IMR-90 (cell line): ENCODE data around the gene PPP6R3. TPM values are rescaled to one million over a fixed set of nuclear protein-coding genes. Genes with fewer than 3 reads are reported as not detected.
"Not testable (repeated sequence)": the region's sequence is repeated elsewhere in the genome, so short reads cannot be mapped to it uniquely, and the experiment has no call there.

Experiments used
- ATAC-seq: fragments of 200-7000 bp; cut with Tn5 transposase; 2 replicates; pipeline ENCODE4 v1.9.1; 2020; ENCODE audit warnings: low read depth, mild to moderate bottlenecking, moderate library complexity
- BruUV-seq: library from RNA; stranded (reverse); fragments of 400-500 nt; replicated peaks from 2 replicates; lab custom pipeline; 2021; lab: Mats Ljungman, UMichigan
- CTCF ChIA-PET: fragments of 300-600 bp; formaldehyde crosslinking; extraction: SDS; loops from one replicate; lab custom pipeline; 2021; ENCODE audit warnings: antibody characterized with exemption; lab: Yijun Ruan, JAX
- POLR2A ChIA-PET: fragments of 300-600 bp; sonication (Branson Sonifier 250); formaldehyde crosslinking; loops from one replicate; lab custom pipeline; 2022; ENCODE audit warnings: antibody characterized with exemption; ENCODE audit not compliant: unreplicated experiment; lab: Charles Lee
- DNase-seq: peaks from one replicate; pipeline ENCODE4 v3.0.0; 2013
- H2AFZ ChIP-seq: replicated peaks from 2 replicates; pipeline ENCODE3; 2013; ENCODE audit warnings: low read length, mild to moderate bottlenecking; ENCODE audit not compliant: poor library complexity
- H2AK5ac ChIP-seq: 2 replicates; pipeline ENCODE4 v1.6.1; 2013; ENCODE audit warnings: low read depth, low read length, inconsistent platforms
- H2AK9ac ChIP-seq: replicated peaks from 2 replicates; pipeline ENCODE3; 2013; ENCODE audit warnings: mild to moderate bottlenecking, low read depth, low read length, moderate library complexity; ENCODE audit not compliant: poor library complexity
- H2BK120ac ChIP-seq: 2 replicates; pipeline ENCODE4 v1.6.1; 2013; ENCODE audit warnings: low read depth, low read length, inconsistent platforms
- H2BK15ac ChIP-seq: 3 replicates; pipeline ENCODE4 v1.6.1; 2013; ENCODE audit warnings: low read depth, low read length, inconsistent platforms
- H2BK20ac ChIP-seq: 2 replicates; pipeline ENCODE4 v1.6.1; 2013; ENCODE audit warnings: low read depth, mild to moderate bottlenecking, inconsistent platforms, low read length, moderate library complexity
- H2BK5ac ChIP-seq: 2 replicates; pipeline ENCODE4 v1.6.1; 2013; ENCODE audit warnings: mild to moderate bottlenecking, low read depth, low read length, inconsistent platforms; ENCODE audit not compliant: poor library complexity, severe bottlenecking
- H3K14ac ChIP-seq: replicated peaks from 2 replicates; pipeline ENCODE4 v1.6.1; 2013; ENCODE audit warnings: low read depth, low read length, inconsistent platforms
- H3K18ac ChIP-seq: 2 replicates; pipeline ENCODE4 v1.6.1; 2013; ENCODE audit warnings: low read depth, low read length, control low read depth
- H3K23ac ChIP-seq: 2 replicates; pipeline ENCODE4 v1.6.1; 2013; ENCODE audit warnings: low read depth, low read length, inconsistent platforms
- H3K27ac ChIP-seq: 2 replicates; pipeline ENCODE4 v1.5.1; 2013; ENCODE audit warnings: mild to moderate bottlenecking, control low read depth, low read length; ENCODE audit not compliant: insufficient read depth
- H3K27me3 ChIP-seq: 2 replicates; pipeline ENCODE4 v1.6.1; 2013; ENCODE audit warnings: low read length; ENCODE audit not compliant: control insufficient read depth, insufficient read depth
- H3K36me3 ChIP-seq: 2 replicates; pipeline ENCODE4 v1.6.1; 2013; ENCODE audit warnings: low read length, mixed read lengths; ENCODE audit not compliant: control insufficient read depth, insufficient read depth
- H3K4ac ChIP-seq: 2 replicates; pipeline ENCODE4 v1.6.1; 2013; ENCODE audit warnings: low read depth, low read length, inconsistent platforms
- H3K4me1 ChIP-seq: 2 replicates; pipeline ENCODE4 v1.6.1; 2013; ENCODE audit warnings: low read length, mixed read lengths; ENCODE audit not compliant: control insufficient read depth, insufficient read depth
- H3K4me2 ChIP-seq: 2 replicates; pipeline ENCODE4 v1.6.1; 2013; ENCODE audit warnings: low read depth, mild to moderate bottlenecking, control low read depth, low read length, moderate library complexity
- H3K4me3 ChIP-seq: 2 replicates; pipeline ENCODE4 v1.5.1; 2013; ENCODE audit warnings: low read depth, mild to moderate bottlenecking, control low read depth, low read length, moderate library complexity; ENCODE audit not compliant: insufficient read depth
- H3K56ac ChIP-seq: 2 replicates; pipeline ENCODE4 v1.6.1; 2013; ENCODE audit warnings: low read length, inconsistent platforms; ENCODE audit not compliant: insufficient read depth; ENCODE audit errors: extremely low read depth
- H3K79me1 ChIP-seq, 2 experiments: 2 replicates each; pipeline ENCODE4 v1.6.1; 2013; ENCODE audit warnings: low read length in 2 of 2, inconsistent platforms in 1 of 2, low read depth in 1 of 2
- H3K9ac ChIP-seq: 2 replicates; pipeline ENCODE4 v1.6.1; 2013; ENCODE audit warnings: low read depth, low read length, control low read depth
- H3K9me1 ChIP-seq: 2 replicates; pipeline ENCODE4 v1.6.1; 2013; ENCODE audit warnings: low read length, inconsistent platforms; ENCODE audit not compliant: insufficient read depth
- H3K9me3 ChIP-seq: 2 replicates; pipeline ENCODE4 v1.6.1; 2013; ENCODE audit warnings: low read length; ENCODE audit not compliant: control insufficient read depth, insufficient read depth
- H4K20me1 ChIP-seq: 2 replicates; pipeline ENCODE4 v1.6.1; 2013; ENCODE audit warnings: low read length, inconsistent platforms; ENCODE audit not compliant: insufficient read depth
- H4K5ac ChIP-seq: 2 replicates; pipeline ENCODE4 v1.6.1; 2013; ENCODE audit warnings: mild to moderate bottlenecking, low read depth, low read length, control low read depth
- H4K8ac ChIP-seq, 2 experiments: 2 replicates each; pipeline ENCODE4 v1.6.1; 2013; ENCODE audit warnings: low read depth in 2 of 2, low read length in 2 of 2, control low read depth in 1 of 2, inconsistent platforms in 1 of 2
- H4K91ac ChIP-seq: 2 replicates; pipeline ENCODE4 v1.6.1; 2013; ENCODE audit warnings: low read depth, low read length, inconsistent platforms; ENCODE audit not compliant: insufficient read depth
- NFE2L2 ChIP-seq: fragments of 150-350 bp; IDR thresholded peaks from 2 replicates; pipeline ENCODE4 v1.6.1; 2016; ENCODE audit warnings: low read depth, mild to moderate bottlenecking, low read length
- WGBS, 2 experiments: methylation state at CpG; one replicate each; pipeline versions ENCODE4 v1.1.5 to v1.1.7; 2013; ENCODE audit warnings: missing lambda C conversion rate in 2 of 2; ENCODE audit not compliant: insufficient read length in 1 of 2; ENCODE audit errors: extremely low coverage in 2 of 2; 5-methylcytosine and 5-hydroxymethylcytosine counted together
- dilution Hi-C: fragments of 300-500 bp; cut with HindIII; formaldehyde crosslinking; loops from one replicate; pipeline ENCODE4 v1.14.3; 2018; ENCODE audit warnings: low sequenced_read_pairs; ENCODE audit not compliant: unreplicated experiment
- in situ Hi-C: fragments of 300-500 bp; cut with MboI; formaldehyde crosslinking; loops from 3 replicates; pipeline ENCODE4 v1.14.3; 2019; ENCODE audit warnings: low sequenced_read_pairs, inconsistent platforms, mixed read lengths
- intact Hi-C: fragments of 100-400 bp; cut with micrococcal nuclease; formaldehyde crosslinking; loops from 2 replicates; pipeline ENCODE4 v1.10.0; 2022
- polyA plus RNA-seq, 3 experiments: library from polyadenylated mRNA; depleted of rRNA; stranded (reverse); fragments of >200 nt; gene quantifications; 2 replicates each; pipeline ENCODE4 v1.2.3, GENCODE V29; 2012; ENCODE audit warnings: low replicate concordance in 1 of 3
- total RNA-seq: library from RNA; depleted of rRNA; stranded (reverse); fragments of >200 nt; gene quantifications from 2 replicates; pipeline ENCODE4 v1.2.3, GENCODE V29; 2012

Gene PPP6R3
- total and polyA plus RNA-seq, 2 of the 4 experiments (the other 2 are of a cell fraction) = 29.0 to 123 TPM

GRCh38 chr11:68539395-68539794, 78.8 kb downstream of the PPP6R3 start:
- no peak overlapping the region for H4K91ac ChIP-seq
- no peak for TF ChIP-seq NFE2L2
- H3K23ac ChIP-seq = no peak overlapping the region
- 95% methylated on average over 2 of the region's 2 CpGs; no CpG with 5 or more reads in 1 of the 2 experiments for WGBS, 2 experiments
- no peak for DNase-seq
- no peak for ATAC-seq
- H2AK5ac ChIP-seq = no peak overlapping the region
- H2BK120ac ChIP-seq = no peak overlapping the region
- H4K20me1 ChIP-seq = peaks cover 63% of the 10 kb centered on the region
- H3K27ac ChIP-seq = no peak overlapping the region
- H3K4ac ChIP-seq = no peak overlapping the region
- ChIA-PET CTCF (interaction anchor here (0.6 kb wide), 1 partner anchor 11 kb away, joined by 4 read pairs; no protein-coding TSS in a partner anchor), POLR2A (no interaction called here)
- H3K9ac ChIP-seq = no peak overlapping the region
- H2BK5ac ChIP-seq = no peak overlapping the region
- H2AK9ac ChIP-seq = no peak overlapping the region
- H2BK15ac ChIP-seq = no peak overlapping the region
- H3K9me3 ChIP-seq = no peaks in the 10 kb centered on the region
- no peak overlapping the region for H3K4me3 ChIP-seq
- no peak overlapping the region for H3K18ac ChIP-seq
- peaks cover 53 to 80% of the 10 kb centered on the region in 2 experiments for H3K79me1 ChIP-seq
- intact Hi-C loops = no loop called here
- in situ Hi-C loops = no loop called here
- H2AFZ ChIP-seq = no peak overlapping the region
- H3K4me1 ChIP-seq = peaks cover 6% of the 10 kb centered on the region
- H3K36me3 ChIP-seq = peaks cover 23% of the 10 kb centered on the region
- H3K14ac ChIP-seq = no peak overlapping the region
- no peaks in the 10 kb centered on the region for H3K27me3 ChIP-seq
- BruUV-seq = no TSS peak
- no peak overlapping the region for H4K5ac ChIP-seq
- H4K8ac ChIP-seq = no peak overlapping the region
- peaks cover 32% of the 10 kb centered on the region for H3K9me1 ChIP-seq
- dilution Hi-C loops = no loop called here
- no peak overlapping the region for H3K4me2 ChIP-seq
- no peak overlapping the region for H3K56ac ChIP-seq
- H2BK20ac ChIP-seq = no peak overlapping the region

- DNase-seq, H2BK20ac ChIP-seq, H2AK9ac ChIP-seq, H3K9ac ChIP-seq, H4K91ac ChIP-seq, CTCF ChIA-PET, H2AK5ac ChIP-seq, H3K14ac ChIP-seq, H3K56ac ChIP-seq, H3K9me3 ChIP-seq, H3K23ac ChIP-seq, H3K4ac ChIP-seq, H2AFZ ChIP-seq, H2BK5ac ChIP-seq, H3K18ac ChIP-seq, H2BK120ac ChIP-seq, H3K4me3 ChIP-seq, H2BK15ac ChIP-seq, H3K27ac ChIP-seq, H3K4me2 ChIP-seq, in situ Hi-C loops, dilution Hi-C loops, H4K8ac ChIP-seq, H3K27me3 ChIP-seq, H3K4me1 ChIP-seq, BruUV-seq, ATAC-seq, intact Hi-C loops, H4K5ac ChIP-seq, POLR2A ChIA-PET: not testable (repeated sequence)
- Histone ChIP-seq H4K20me1 (peaks cover 57% of the 10 kb centered on the region), H3K79me1 (peaks cover 54 to 75% of the 10 kb centered on the region in 2 experiments), H3K36me3 (peaks cover 26% of the 10 kb centered on the region), H3K9me1 (peaks cover 27% of the 10 kb centered on the region)
- 100% methylated on average over 1 of the region's 7 CpGs; no CpG with 5 or more reads in 1 of the 2 experiments for WGBS, 2 experiments
Observed at GRCh38 chr11:68540504-68540903, 80.0 kb downstream of the PPP6R3 start.
